DMS153 treated with DMSO at 0.1 percent for 48 hours (cell line): ENCODE measurements around the gene DST.

ENCODE experiments used
- DNase-seq: peaks from one replicate; lab custom pipeline; 2025; ENCODE audit not compliant: unreplicated experiment; lab: John Stamatoyannopoulos, UW

DST gene

DNA sequence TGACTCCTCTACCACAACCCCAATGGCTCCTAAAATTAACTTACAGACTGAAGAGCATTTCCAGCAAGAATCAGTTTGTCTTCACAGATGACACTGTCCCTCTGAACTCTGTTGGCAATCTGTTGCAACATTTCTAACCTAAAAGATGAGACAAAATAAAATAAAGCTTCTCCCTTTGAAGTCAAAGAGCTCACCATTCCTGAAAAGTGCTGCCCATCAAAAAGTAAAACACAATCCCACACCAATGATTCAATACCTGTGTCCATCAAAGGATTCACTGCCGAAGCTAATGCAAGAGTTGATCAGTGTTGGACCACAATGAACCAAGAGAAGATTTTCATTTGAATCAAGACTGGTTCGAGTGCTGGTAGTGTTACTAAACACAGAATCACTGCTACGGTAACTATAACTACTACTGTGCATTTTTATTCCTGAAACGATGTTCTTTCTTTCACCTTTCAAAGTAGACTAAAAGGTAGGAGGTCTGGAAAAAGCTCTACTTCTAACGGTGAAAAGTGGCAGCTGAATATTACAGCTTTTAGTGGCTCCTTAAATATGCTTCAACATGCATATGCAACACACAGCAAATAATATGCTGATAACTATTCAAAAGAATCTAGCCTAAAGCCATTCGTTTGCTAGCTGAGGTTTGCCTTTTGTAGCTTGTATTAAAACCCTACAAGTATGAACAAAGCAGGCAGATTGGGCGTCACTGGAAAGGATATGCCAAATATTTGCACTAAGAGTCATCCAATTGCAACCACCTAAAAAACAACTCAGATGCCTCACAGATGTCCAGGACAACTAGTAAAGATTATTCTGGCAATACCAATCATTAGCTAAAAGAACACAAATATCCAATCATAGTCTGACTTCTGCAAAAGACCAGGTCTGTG is at the start of gene DST:
DST (minus strand) TSS at position 524 of the 896 bp plus-strand sequence.
- DNase-seq, result no peak

DNA sequence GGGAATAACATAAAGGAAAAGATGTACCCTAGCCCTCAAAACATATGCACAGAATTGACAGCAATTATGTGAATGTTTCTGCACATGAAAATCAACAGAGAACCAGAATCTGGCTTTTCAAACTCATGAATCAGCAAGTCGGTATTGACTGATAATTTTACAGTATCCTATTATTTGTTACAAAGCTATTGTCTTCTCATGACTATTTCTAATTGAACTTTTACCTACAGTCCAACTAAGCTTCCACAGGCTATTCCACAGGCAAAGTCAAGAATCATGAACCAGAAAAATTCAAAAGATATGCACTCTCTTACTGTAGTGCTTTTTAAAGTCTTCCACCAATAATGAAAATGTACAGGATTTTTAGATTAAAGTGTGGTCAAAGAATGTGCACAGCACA is 49.1 kb upstream of the DST start:
- DNase-seq, result no peak

DNA sequence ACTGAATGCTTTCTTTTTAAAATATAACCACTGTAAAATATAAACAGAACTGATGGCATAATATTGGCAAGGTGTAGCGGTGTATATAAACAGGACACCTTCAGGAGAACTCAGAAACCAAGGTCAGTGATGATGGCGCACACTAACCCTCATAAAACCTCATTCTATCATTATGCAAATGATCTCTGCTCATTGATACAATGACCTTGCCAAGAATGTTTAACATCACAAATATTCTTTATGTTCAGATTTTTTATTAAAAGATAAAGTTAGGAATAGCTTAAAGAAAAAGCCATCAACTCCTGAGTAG is 48.6 kb upstream of the DST start:
- no peak for DNase-seq

DNA sequence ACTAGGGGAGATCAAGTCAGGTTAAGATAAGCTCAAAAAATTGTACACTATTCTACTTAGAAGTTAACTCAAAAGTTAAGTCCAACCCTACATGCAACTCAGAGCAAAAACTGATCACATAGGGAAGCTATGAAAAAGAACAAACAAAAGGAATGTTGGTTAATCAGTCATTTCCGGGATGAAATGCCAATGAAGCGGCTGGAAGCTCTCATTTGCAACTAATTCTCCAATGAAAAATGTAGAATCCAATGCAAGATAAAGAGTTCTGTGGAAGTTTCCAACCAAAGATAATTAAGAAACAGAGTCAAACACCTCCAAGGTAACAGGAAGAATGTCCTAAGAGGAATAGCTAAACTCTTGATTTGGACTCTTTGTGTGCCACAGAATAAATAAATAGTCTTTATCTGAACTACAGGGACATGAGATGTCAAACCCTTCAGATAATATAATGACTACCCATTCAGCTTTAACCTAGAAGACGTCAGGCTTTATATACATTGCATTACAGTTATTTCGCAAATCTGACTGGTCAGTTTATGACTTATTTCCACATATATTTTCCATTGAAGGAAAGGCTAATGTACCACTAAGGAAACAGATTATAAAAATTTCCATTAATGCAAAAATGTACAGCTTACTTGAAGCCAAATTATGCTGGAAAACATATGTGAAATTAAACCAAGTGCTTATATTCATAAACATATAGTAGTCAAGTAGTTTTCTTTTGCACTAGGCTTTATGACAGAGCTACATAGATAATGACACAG is 48.0 kb upstream of the DST start:
- DNase-seq, result no peak

DNA sequence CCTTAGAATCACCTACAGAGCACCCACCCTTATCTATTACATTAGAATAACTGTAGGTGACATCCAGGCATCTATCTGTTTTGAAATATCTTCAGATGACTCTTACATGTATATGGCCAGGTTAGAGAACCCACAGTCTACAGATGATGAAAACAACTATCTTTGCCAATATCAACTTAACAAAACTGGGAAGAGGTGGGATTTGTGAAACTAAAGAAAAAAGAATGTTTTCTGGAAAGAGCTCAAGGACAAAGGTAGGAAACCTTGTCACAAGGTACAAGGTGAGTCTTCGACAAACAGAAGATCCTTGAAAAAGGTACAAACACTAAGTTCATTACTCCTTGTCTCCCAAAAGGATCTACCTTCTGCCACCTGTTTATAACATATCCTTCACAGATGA is 47.0 kb upstream of the DST start:
- no peak for DNase-seq

DNA sequence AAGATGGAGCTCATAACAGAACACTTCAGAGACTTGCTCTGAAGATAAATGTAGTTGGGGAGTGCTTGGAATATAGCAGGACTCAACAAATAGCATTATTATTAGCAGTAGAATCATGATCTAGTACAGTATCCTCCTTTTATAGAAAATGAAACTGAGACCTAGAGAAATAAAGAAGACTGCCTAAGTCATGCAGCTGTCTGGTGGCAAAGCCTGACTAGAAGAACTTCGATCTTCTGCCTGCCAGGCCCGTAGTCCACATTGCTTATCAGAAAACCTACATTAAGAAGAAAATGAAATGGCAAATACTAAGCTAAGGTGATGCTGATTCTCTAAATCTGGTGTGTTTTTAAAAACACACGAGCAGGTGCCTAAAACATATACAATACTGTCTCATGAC is 46.4 kb upstream of the DST start:
- DNase-seq, result no peak

DNA sequence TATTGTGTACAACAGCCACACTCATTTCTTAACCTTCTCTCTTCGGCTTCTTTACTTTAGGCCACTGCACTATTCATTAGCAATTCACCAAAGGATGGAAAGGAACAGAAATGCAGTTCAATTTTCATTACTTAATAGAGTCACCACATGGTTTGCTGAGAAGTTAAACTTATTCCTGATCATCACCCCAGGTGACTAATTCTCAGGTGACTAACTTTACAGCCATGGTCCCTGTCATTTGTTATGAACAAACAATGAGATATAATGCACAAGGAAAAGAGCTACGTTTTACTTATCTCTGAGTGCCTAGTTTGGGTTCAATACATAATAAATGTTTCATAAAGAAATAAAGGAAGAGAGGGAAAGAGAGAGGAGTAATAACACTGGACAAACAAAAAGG is 45.8 kb upstream of the DST start:
- no peak for DNase-seq

DNA sequence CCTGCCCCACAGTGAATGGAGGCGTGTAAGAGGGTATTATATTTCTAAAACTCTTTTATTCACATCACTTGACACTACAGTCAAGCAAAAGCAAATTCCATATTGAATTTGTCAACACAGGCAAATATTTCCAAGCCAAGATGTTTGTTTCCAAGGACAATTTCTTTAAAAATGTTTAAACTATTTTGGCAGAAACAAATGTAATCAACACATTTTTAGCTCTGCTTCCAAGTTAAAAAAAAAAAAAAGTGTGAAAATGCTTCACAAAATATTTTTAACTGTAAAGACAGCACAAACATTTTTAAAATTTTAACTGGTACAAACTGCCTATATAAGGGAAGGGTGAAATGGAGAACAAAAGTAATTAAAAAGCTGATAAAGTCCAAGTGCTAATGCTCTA is 44.9 kb upstream of the DST start:
- DNase-seq, result no peak

DNA sequence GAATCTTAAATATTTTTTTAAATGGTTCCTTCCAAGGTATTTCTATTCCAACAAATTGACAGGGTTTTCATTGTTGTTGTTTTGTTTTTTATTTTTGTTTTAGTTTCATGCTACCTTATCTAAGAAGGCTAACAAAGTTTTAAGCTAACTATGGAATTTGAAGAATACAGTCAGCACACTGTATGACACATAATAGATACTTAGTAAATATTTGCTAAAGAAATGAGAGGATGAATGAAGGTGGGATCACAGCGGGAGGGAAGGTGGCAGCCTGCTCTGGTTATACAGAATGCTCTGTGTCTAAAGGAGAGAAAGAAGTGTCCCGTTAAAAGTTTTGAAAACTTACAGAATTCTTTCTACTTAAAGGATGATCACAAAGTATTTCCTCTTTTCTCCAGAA is 43.7 kb upstream of the DST start:
- DNase-seq, result no peak

DNA sequence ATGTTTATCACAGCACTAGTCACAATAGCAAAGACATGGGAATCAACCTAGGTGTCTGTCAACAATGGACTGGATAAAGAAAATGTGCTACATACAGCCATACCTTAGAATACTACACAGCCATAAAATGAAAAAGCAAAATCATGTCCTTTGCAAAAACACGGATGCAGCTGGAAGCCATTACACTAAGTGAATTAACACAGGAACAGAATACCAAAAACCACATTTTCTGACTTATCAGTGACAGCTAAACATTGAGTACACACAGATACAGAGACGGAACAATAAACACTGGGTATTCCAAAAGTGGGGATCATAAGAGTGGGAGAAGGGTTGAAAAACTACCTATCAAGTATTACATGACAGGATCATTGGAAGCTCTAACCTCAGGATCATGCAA is 43.3 kb upstream of the DST start:
- DNase-seq, result no peak

DNA sequence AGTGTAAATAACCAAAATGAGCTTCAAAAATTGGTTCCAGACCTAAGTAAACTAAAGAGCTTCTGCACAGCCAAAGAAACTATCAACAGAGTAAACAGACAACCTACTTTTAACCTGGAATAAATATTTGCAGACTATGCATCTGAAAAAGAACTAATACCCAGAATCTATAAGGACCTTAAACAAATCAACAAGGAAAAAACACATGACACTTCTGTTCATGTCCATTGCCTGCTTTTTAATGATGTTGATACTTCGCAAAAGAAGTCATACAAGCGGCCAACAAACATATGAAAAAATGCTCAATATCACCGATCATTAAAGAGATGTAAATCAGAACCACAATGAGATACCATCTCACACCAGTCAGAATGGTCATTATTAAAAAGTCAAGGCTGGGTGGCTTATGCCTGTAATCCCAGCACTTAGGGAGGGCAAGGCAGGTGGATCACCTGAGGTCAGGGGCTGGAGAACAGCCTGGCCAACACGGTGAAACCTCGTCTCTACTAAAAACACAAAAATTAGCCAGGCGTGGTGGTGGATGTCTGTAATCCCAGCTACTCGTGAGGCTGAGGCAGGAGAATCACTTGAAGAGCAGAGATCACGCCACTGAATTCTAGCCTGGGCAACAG is 42.5 kb upstream of the DST start:
- DNase-seq, result no peak

DNA sequence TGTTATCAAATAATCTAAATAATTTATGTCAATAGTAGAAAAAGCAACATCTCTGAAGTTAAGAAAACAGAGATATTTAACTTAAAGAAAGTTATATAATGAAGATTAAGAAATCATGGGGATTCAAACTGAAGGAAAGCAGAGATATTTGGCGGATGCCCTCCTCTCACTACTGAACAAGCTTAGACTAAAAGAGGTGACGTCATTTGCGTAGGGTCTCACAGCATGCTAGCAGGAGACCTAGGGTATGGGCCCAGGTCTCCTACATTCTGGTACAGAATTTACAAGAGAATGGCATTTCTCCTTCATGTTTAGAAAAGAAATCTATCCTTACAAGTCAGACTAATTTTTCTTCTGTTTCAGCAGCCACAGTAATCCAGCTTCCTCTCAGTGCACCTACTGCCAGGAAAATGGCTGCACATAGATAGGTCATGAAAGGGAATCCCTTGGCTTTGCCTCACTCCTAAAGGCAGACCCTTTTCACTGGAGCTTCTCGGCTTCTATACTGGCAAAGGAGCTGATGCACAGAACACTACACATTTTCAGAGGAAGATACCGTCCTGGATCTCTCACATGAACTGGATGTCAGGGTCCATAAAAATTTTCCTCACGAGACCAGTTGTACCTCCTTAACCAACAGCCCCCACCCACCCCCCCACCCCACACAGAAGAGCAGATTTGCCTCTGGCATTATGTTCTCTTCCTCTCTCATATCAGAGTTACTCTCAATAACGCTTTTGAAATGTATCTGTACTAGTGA is 41.8 kb upstream of the DST start:
- no peak for DNase-seq

DNA sequence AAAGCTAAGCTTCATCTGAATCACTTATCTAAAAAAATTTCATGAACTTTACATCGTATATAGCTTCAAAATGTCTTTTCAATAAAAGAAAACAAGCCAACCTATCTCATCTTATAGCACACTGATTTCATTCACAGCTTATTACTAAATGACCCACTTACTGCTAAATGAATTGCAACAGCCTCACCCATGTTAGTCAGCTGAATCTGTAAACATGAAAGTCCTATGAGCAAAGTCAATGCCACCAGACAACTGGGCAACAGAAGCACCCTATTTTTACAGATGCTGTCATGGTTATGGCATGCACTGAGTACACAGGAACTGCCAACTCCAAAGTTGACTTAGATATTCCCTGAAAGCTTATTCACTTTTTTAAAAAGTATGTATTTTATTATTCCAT is 41.2 kb upstream of the DST start:
- no peak for DNase-seq

DNA sequence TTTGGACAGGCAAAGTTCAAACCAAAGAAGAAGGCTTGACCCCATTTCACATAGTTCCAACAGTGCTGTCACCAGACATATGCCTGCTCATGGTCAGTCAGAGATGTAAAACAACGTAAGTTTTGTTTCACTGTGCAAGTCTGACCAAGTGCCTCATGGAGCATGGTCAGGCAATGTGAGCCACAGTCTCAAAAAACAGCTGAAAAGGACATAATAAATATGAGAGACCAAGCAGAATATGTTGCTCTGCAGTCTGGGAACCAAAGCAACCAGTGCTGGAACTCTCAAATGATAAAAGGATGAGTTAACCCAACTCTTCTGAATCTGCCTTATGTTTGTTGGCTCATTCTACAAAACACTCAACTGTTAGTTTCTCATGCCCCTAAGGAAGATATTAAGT is 39.9 kb upstream of the DST start:
- no peak for DNase-seq

DNA sequence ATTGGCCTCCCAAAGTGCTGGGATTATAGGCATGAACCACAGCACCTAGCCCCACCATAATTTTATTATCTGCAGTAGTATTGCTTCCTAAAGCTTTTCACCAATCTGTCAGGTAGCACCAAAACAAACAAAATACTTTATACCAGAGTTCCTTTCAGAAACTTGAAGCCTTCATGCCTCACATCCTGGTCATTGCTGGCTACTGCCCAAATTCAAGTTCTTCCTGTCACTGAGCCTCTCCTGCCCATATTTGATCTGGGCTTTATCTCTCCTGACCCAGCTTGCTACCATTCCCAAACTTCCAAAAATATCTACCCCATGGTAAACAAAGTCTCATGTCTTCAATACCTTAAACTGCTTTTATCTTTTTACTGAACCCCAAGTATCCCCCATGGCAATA is 34.9 kb upstream of the DST start:
- no peak for DNase-seq

DNA sequence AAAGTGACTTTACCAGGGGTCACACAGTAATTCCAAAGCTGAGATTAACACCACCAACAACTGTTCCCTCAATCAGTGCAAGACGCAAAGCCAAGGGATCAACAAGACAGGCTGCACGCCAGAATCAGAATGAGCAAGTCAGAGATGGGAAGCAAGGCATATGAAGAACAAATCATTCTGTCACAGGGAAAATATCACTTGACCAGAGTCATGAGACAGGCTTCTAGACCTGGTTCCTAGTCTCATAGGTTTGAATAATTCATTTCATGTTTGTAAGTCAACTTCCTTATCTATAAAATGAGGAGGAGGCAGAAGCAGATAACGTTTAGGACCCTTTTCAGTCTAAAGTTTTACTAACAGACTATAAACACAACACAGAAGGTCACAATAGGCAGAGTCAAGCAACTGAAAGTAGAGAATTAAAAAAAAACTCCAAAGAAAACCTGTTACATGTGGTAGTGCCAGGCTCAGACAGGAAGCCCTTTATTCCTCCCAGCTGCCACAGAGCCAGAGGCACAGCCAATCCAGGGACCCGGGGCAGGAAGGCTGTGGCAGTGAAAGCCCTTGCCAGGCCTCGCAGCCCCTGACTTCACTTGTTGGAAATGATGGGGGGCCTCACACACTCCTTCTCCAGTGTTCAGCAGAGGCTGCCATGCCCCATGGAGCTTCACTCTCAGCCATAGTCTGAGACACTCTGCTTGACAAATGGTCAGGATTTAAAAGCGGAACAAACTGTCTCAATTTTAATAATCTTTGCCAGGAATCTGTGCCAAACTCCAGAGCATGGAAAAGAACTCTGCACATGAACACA is 29.2 kb upstream of the DST start:
- no peak for DNase-seq

DNA sequence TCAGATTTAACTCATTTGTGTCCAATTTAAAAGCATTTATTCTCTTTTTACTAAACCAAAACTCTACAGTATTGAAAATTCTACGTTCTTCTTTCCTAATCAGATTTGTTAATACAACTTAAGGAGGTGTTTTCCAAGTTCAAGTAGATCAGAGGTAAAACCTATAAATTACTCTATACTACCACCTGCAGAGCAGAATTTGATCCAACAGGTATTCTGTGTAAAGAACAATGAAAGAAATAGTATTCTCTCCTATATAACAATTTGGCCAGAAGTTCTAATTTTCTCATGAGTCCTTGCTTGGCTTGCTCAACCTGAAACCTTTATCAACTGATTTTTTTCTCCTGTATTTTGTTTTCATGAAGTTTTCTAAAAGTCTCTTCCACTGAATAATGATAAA is 28.5 kb upstream of the DST start:
- no peak for DNase-seq

DNA sequence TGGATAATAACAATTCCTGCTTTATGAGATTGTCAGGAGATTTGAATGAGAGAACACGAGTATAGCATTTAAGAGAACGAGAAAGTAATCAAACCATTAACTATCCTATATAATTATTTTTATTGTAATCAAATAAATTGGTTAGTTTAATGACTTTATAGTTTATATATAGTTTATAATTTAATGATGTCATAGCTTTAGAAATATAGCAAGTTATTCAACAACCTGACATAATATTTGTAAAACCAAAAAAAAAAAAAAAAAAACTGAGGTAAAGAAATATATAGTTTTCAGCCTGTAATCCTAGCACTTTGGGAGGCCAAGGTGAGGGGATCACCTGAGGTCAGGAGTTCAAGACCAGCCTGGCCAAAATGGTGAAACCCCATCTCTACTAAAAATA is 26.4 kb upstream of the DST start:
- DNase-seq, result no peak

DNA sequence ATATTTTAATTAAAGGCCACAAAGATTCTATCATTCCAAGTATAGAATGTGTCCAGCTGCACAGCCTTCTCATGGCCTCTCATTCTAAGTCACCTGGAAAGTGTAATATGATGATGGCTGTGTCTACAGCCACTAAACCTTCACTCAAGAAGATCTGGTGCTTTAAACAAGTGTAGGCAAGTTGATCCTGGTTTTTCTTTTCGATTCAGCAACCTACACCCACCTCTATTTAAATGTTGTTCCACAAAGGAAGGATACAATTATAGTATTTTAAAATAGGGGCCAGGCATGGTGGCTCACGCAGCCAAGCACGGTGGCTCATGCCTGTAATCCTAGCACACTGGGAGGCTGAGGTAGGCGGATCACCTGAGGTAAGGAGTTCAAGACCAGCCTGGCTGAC is 25.5 kb upstream of the DST start:
- no peak for DNase-seq

DNA sequence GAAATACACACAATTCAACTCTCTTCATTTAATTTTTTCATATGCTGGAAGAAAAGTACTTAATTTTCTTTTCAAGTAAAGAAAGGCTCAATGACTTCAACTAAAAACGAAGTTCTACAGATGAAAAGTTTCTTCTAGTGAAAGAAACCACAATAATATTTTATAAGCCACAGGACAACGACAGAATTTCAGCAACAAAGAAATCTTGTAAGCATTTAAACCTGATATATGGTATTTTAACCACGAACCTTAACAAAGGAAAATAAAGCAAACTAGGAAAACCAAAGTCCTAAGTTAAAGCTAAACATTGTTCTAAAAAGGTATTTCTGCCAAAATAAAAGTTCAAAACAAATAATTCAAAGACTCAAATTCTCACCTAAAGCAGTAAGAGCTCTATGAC is 24.6 kb upstream of the DST start:
- DNase-seq, result no peak

DNA sequence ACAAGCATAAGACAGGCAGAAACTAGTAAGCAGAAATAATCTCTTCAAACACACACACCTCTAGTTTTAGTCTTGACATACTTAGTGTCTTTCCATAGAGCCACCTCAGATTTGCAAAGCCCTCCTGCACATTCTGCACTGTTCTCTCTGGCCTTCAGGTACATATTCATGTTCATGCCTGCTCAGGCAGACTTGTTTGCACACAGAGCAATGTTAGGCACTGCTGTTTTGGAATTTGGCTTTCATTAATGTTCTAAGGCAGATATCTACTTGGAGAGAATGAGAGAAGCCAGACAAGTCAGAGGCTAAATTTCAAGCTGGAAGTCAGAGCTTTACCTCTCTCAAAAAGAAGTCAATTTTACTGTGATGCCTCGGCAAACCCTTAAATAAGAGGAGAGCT is 21.3 kb upstream of the DST start:
- DNase-seq, result no peak
